ENCODE data around the gene SNX20.

Gene SNX20

GRCh38 chr16:50681021-50681885, at the start of gene SNX20:
SNX20 (minus strand) TSS chr16:50681312; CDS start chr16:50677526, 3,786 bp downstream.
- DNase-seq: no peak

- DNase-seq: no peak
Measured at GRCh38 chr16:50724306-50724705, 43.2 kb upstream of the SNX20 start.

- no peak for DNase-seq
Measured at GRCh38 chr16:50722960-50723359, 41.8 kb upstream of the SNX20 start.

- DNase-seq: no peak
Measured at GRCh38 chr16:50722405-50722737, 41.3 kb upstream of the SNX20 start.

- no peak for DNase-seq
Measured at GRCh38 chr16:50721549-50722404, 40.7 kb upstream of the SNX20 start.

- no peak for DNase-seq
Measured at GRCh38 chr16:50719401-50720337, 38.6 kb upstream of the SNX20 start.

- no peak for DNase-seq
Measured at GRCh38 chr16:50718761-50719400, 37.8 kb upstream of the SNX20 start.

GRCh38 chr16:50718061-50718760, 37.1 kb upstream of the SNX20 start:
- DNase-seq: peak; percentile 16

GRCh38 chr16:50717494-50717893, 36.4 kb upstream of the SNX20 start:
- no peak for DNase-seq

- no peak for DNase-seq
Measured at GRCh38 chr16:50717091-50717490, 36.0 kb upstream of the SNX20 start.

GRCh38 chr16:50712956-50713355, 31.8 kb upstream of the SNX20 start:
- DNase-seq: no peak

GRCh38 chr16:50712560-50712898, 31.4 kb upstream of the SNX20 start:
- no peak for DNase-seq

- DNase-seq: no peak
Measured at GRCh38 chr16:50711862-50712559, 30.9 kb upstream of the SNX20 start.

GRCh38 chr16:50711040-50711439, 29.9 kb upstream of the SNX20 start:
- DNase-seq: no peak

- no peak for DNase-seq
Measured at GRCh38 chr16:50709980-50710379, 28.9 kb upstream of the SNX20 start.

GRCh38 chr16:50709061-50709684, 28.1 kb upstream of the SNX20 start:
- no peak for DNase-seq

GRCh38 chr16:50708373-50709060, 27.4 kb upstream of the SNX20 start:
- no peak for DNase-seq

GRCh38 chr16:50706250-50706649, 25.1 kb upstream of the SNX20 start:
- DNase-seq: no peak

GRCh38 chr16:50705436-50706110, 24.5 kb upstream of the SNX20 start:
- DNase-seq: no peak
